Esophagus muscularis mucosa (tissue), 4 donors: Measurements from ENCODE around the gene SV2A.

Experiments used
- CTCF ChIP-seq, 3 experiments: fragments of 200-600 bp in 2 of 3; fragments of 450-650 bp in 1 of 3; sonication (generic) in 2 of 3; IDR thresholded peaks; one replicate each; pipeline ENCODE4 v1.5.1; 2017 to 2019; ENCODE audit warnings: antibody characterized with exemption in 3 of 3, mild to moderate bottlenecking in 2 of 3, moderate library complexity in 1 of 3
- EP300 ChIP-seq: sonication (generic); formaldehyde crosslinking; IDR thresholded peaks from one replicate; pipeline ENCODE4 v1.6.1; 2017; ENCODE audit warnings: antibody characterized with exemption
- POLR2A ChIP-seq: fragments of 450-650 bp; IDR thresholded peaks from one replicate; pipeline ENCODE4 v1.6.1; 2017; ENCODE audit warnings: antibody characterized with exemption, moderate library complexity, mild to moderate bottlenecking, low read depth
- POLR2AphosphoS5 ChIP-seq, 2 donors: sonication (generic); formaldehyde crosslinking; IDR thresholded peaks; one replicate each; pipeline ENCODE4 v1.6.1; 2017; ENCODE audit warnings: antibody characterized with exemption in 2 of 2

GRCh38 chr1:149945206-149945605, 27.6 kb upstream of the SV2A start:
- TF ChIP-seq CTCF (IDR thresholded peaks at IDR 0.05), result no peak
- no peak for TF ChIP-seq POLR2A
- no peak for TF ChIP-seq EP300
- no peak for TF ChIP-seq POLR2AphosphoS5 (IDR thresholded peaks at IDR 0.05)
